HL-60 (cell line): ENCODE data around the gene TMEM176B.

Experiments used
- DNase-seq, 2 experiments: peaks; one replicate each; pipeline ENCODE4 v3.0.0-alpha.2; 2010 to 2020; ENCODE audit warnings: low read depth in 1 of 2, low spot score in 1 of 2
- H3K27ac ChIP-seq: fragments of 250-450 bp; sonication (Bioruptor Pico); replicated peaks from 2 replicates; pipeline ENCODE4 v1.5.1; 2020; ENCODE audit warnings: mild to moderate bottlenecking, moderate library complexity
- H3K27me3 ChIP-seq: fragments of 250-450 bp; sonication (Bioruptor Pico); 2 replicates; pipeline ENCODE4 v1.5.1; 2021; ENCODE audit warnings: mild to moderate bottlenecking, moderate library complexity; ENCODE audit not compliant: insufficient read depth, poor library complexity, severe bottlenecking
- H3K4me3 ChIP-seq: replicated peaks from 2 replicates; pipeline ENCODE4 v1.5.1; 2011; ENCODE audit warnings: mild to moderate bottlenecking, control low read depth, low read length; ENCODE audit not compliant: insufficient read depth
- CTCF ChIP-seq: IDR thresholded peaks from one replicate; pipeline ENCODE4 v1.5.1; 2011; ENCODE audit warnings: low read length, control low read depth, inconsistent platforms; ENCODE audit not compliant: insufficient read depth
- GABPA ChIP-seq: IDR thresholded peaks from 2 replicates; pipeline ENCODE4 v1.6.1; 2012; ENCODE audit warnings: low read depth
- POLR2AphosphoS5 ChIP-seq: IDR thresholded peaks from 2 replicates; pipeline ENCODE4 v1.6.1; 2012; ENCODE audit warnings: low read depth
- SPI1 ChIP-seq: IDR thresholded peaks from 2 replicates; pipeline ENCODE4 v1.6.1; 2012; ENCODE audit warnings: low read depth, mild to moderate bottlenecking, borderline replicate concordance
- TF ChIP-seq, protein P1 (sequence below): IDR thresholded peaks from 2 replicates; pipeline ENCODE4 v1.6.1; 2012; ENCODE audit warnings: low read depth; ENCODE audit not compliant: insufficient replicate concordance

Gene TMEM176B

DNA sequence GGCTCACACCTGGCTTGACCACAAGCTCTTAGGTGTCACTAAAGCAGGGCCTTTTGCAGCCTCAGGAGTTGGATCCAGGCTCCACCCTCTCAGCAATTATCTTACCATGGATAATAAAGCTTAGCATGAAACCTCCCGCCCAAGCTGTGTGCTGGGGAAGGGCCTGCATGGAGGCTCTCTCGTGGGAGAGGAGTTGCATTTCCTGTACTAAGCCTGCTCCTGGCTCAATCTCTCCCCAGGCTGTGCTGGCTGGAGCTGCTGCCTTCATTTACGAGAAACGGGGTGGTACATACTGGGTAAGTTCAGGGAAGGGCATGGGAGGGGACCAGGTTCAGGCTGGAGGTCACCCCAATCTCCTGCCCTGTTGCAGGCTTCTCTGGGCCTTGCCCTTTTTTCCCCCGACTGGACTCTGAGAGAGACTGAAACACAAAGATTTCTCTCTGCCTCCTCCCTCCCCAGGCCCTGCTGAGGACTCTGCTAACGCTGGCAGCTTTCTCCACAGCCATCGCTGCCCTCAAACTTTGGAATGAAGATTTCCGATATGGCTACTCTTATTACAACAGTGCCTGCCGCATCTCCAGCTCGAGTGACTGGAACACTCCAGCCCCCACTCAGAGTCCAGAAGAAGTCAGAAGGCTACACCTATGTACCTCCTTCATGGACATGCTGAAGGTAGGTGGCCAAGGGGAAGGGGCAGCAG lies 3.1 kb upstream of the TMEM176B start:
- H3K27me3 ChIP-seq, result peaks cover 24% of the 10 kb centered on the region
- TF ChIP-seq, protein P1, sequence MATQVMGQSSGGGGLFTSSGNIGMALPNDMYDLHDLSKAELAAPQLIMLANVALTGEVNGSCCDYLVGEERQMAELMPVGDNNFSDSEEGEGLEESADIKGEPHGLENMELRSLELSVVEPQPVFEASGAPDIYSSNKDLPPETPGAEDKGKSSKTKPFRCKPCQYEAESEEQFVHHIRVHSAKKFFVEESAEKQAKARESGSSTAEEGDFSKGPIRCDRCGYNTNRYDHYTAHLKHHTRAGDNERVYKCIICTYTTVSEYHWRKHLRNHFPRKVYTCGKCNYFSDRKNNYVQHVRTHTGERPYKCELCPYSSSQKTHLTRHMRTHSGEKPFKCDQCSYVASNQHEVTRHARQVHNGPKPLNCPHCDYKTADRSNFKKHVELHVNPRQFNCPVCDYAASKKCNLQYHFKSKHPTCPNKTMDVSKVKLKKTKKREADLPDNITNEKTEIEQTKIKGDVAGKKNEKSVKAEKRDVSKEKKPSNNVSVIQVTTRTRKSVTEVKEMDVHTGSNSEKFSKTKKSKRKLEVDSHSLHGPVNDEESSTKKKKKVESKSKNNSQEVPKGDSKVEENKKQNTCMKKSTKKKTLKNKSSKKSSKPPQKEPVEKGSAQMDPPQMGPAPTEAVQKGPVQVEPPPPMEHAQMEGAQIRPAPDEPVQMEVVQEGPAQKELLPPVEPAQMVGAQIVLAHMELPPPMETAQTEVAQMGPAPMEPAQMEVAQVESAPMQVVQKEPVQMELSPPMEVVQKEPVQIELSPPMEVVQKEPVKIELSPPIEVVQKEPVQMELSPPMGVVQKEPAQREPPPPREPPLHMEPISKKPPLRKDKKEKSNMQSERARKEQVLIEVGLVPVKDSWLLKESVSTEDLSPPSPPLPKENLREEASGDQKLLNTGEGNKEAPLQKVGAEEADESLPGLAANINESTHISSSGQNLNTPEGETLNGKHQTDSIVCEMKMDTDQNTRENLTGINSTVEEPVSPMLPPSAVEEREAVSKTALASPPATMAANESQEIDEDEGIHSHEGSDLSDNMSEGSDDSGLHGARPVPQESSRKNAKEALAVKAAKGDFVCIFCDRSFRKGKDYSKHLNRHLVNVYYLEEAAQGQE, result no peak
- TF ChIP-seq SPI1 (no peak), GABPA (no peak), POLR2AphosphoS5 (no peak)
- DNase-seq, result no peak
- no peak overlapping the region for H3K27ac ChIP-seq
- no peak overlapping the region for H3K4me3 ChIP-seq

DNA sequence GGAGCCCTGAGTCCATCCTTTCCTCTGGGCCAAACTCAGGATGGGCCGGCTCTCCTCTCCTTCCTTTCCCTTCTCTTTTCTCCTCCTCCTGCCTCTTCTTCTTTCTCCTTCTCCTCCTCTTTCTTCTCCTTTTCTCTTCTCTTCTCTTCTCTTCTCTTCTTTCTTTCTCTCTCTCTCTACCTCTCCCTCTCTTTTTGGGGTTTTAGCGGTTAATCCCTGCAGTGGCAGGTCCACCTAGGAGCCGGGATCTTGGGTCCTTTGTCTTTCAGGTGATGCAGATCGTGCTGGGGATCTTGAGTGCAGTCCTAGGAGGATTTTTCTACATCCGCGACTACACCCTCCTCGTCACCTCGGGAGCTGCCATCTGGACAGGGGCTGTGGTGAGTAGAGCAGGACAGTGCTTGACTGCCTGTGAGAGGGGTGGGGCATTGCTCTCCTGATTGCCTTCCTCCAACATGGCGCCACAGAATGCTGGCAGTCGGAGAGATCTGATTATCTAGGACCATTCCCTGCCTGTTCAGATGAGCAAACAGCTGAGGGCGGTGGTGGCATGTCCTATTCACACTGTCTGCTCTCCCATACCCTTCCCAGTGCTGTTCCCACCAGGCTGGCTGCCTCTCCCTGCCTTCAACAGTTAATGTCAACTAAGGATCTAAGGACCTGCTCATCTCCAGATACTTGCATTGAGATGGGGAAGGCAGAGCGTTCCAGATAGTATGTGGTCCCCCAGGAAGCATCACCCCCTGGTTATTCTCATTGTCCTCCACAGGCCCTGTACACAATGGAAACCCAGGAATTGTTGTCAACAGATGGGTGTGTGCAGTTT lies 2.0 kb upstream of the TMEM176B start:
- Histone ChIP-seq H3K27ac (no peak overlapping the region), H3K4me3 (no peak overlapping the region), H3K27me3 (peaks cover 24% of the 10 kb centered on the region)
- DNase-seq, result no peak
- TF ChIP-seq GABPA, result no peak
- no peak for TF ChIP-seq SPI1
- TF ChIP-seq CTCF, result no peak
- TF ChIP-seq, protein P1, result no peak
- no peak for TF ChIP-seq POLR2AphosphoS5

DNA sequence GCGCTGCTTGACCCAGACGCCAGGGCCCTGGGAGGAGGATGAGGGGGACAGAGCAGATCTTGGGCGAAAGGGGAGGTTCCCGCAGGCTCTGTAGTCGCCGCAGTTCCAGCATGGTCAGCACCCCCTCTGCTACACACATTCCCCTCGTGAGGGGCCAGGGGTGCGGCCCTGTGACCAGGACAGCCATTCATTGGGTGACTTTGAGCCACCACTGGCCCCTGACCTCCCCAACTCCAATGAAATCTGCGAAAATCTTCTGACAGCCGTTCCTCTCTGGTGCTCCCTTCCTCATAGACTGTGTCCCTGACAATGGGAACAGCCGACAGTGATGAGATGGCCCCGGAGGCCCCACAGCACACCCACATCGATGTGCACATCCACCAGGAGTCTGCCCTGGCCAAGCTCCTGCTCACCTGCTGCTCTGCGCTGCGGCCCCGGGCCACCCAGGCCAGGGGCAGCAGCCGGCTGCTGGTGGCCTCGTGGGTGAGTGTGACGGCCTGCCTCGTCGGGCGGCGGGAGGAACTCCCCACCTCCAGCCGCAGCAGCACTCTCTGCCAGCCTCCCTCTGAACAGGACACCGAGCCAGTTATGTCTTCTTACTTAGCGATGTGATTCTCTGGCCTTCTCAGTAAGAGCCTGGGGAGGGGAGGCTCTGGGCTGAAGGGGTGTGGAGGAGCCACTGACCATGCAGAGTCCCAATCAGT lies 1.2 kb upstream of the TMEM176B start:
- no peak overlapping the region for H3K4me3 ChIP-seq
- peaks cover 24% of the 10 kb centered on the region for H3K27me3 ChIP-seq
- H3K27ac ChIP-seq, result no peak overlapping the region
- TF ChIP-seq CTCF, result no peak
- no peak for TF ChIP-seq SPI1
- TF ChIP-seq GABPA, result no peak
- TF ChIP-seq POLR2AphosphoS5, result no peak
- TF ChIP-seq, protein P1, result no peak
- no peak for DNase-seq
